Naive thymus-derived CD4-positive, alpha-beta T cell (primary cell): Measurements from ENCODE around the gene ADGRD1. TPM values are rescaled to one million over a fixed set of nuclear protein-coding genes. Genes with fewer than 3 reads are reported as not detected.

Experiments used
- ATAC-seq: fragments of 150-1000 bp; cut with Tn5 transposase; 2 replicates; pipeline ENCODE4 v1.10.0; 2021; ENCODE audit warnings: mild to moderate bottlenecking, moderate library complexity
- CTCF ChIA-PET: fragments of 350-600 bp; sonication (Branson Sonifier 250); formaldehyde crosslinking; loops from one replicate; lab custom pipeline; 2021; ENCODE audit warnings: antibody characterized with exemption; lab: Charles Lee
- POLR2A ChIA-PET: fragments of 350-600 bp; sonication (Branson Sonifier 250); formaldehyde crosslinking; loops from one replicate; lab custom pipeline; 2021; ENCODE audit warnings: antibody characterized with exemption, inconsistent platforms; lab: Charles Lee
- DNase-seq, 9 donors: peaks; one replicate each; pipeline versions ENCODE4 v3.0.0 to v3.0.0-alpha.2; 2020 to 2022; ENCODE audit warnings: mixed read lengths in 1 of 9
- H3K27ac ChIP-seq: one replicate; pipeline ENCODE4 v1.7.0; 2013; ENCODE audit warnings: mild to moderate bottlenecking, low read depth, low read length, moderate library complexity
- H3K27me3 ChIP-seq, 2 donors: one replicate each; pipeline ENCODE4 v1.7.0; 2013; ENCODE audit warnings: low read length in 2 of 2, mild to moderate bottlenecking in 2 of 2, moderate library complexity in 2 of 2; ENCODE audit not compliant: control insufficient read depth in 2 of 2, insufficient read depth in 2 of 2
- H3K36me3 ChIP-seq, 3 experiments: 1 replicate in 2 of 3; 2 replicates in 1 of 3; pipeline ENCODE4 v1.7.0; 2013; ENCODE audit warnings: low read length in 3 of 3, mild to moderate bottlenecking in 3 of 3, moderate library complexity in 1 of 3; ENCODE audit not compliant: insufficient read depth in 3 of 3, control insufficient read depth in 2 of 3
- H3K4me1 ChIP-seq, 2 donors: one replicate each; pipeline ENCODE4 v1.7.0; 2013; ENCODE audit warnings: low read length in 2 of 2, mild to moderate bottlenecking in 2 of 2, moderate library complexity in 1 of 2; ENCODE audit not compliant: control insufficient read depth in 2 of 2, insufficient read depth in 2 of 2
- H3K4me3 ChIP-seq: 2 replicates; pipeline ENCODE4 v1.7.0; 2013; ENCODE audit warnings: mild to moderate bottlenecking, low read length
- H3K9me3 ChIP-seq, 3 experiments: 1 replicate in 2 of 3; 2 replicates in 1 of 3; pipeline ENCODE4 v1.7.0; 2013; ENCODE audit warnings: low read length in 3 of 3; ENCODE audit not compliant: control insufficient read depth in 2 of 3
- H3K27ac Mint-ChIP-seq, 9 donors: one replicate each; pipeline ENCODE4 v1.8.0; 2020 to 2022; ENCODE audit warnings: mixed read lengths in 9 of 9, mild to moderate bottlenecking in 8 of 9, moderate library complexity in 5 of 9, inconsistent platforms in 2 of 9
- H3K27me3 Mint-ChIP-seq, 5 donors: one replicate each; pipeline ENCODE4 v1.8.0; 2021 to 2022; ENCODE audit warnings: mixed read lengths in 5 of 5, mild to moderate bottlenecking in 1 of 5
- H3K36me3 Mint-ChIP-seq, 5 donors: one replicate each; pipeline ENCODE4 v1.8.0; 2020 to 2022; ENCODE audit warnings: mixed read lengths in 5 of 5, mild to moderate bottlenecking in 3 of 5, inconsistent platforms in 1 of 5
- H3K4me1 Mint-ChIP-seq, 7 donors: one replicate each; pipeline ENCODE4 v1.8.0; 2020 to 2022; ENCODE audit warnings: mixed read lengths in 7 of 7, mild to moderate bottlenecking in 3 of 7, inconsistent platforms in 1 of 7
- H3K4me3 Mint-ChIP-seq, 10 donors: one replicate each; pipeline ENCODE4 v1.8.0; 2020 to 2022; ENCODE audit warnings: mild to moderate bottlenecking in 10 of 10, mixed read lengths in 10 of 10, moderate library complexity in 6 of 10, inconsistent platforms in 2 of 10
- H3K9me3 Mint-ChIP-seq, 11 donors: one replicate each; pipeline ENCODE4 v1.8.0; 2020 to 2022; ENCODE audit warnings: mixed read lengths in 11 of 11, mild to moderate bottlenecking in 4 of 11, inconsistent platforms in 1 of 11, moderate library complexity in 1 of 11
- intact Hi-C, 2 donors: fragments of 100-400 bp; cut with micrococcal nuclease; formaldehyde crosslinking; loops; one replicate each; pipeline ENCODE4 v1.15.1; 2023
- polyA plus RNA-seq, 2 donors: library from polyadenylated mRNA; unstranded; fragments of 300-500 nt; fragmentation: Illumina TruSeq; gene quantifications; one replicate each; pipeline ENCODE4 v1.2.3, GENCODE V29; 2021
- total RNA-seq, 6 experiments: library from RNA in 5 of 6; stranded (reverse) in 5 of 6; gene quantifications; 1 replicate in 5 of 6; 2 replicates in 1 of 6; pipeline ENCODE4 v1.2.3 and lab custom pipeline; 2021 to 2026

Gene ADGRD1
- total and polyA plus RNA-seq, 7 experiments from 2014 or later, result 0.41 to 11.9 (median 1.6) TPM; not detected in 4

- ATAC-seq, result no peak
- Mint-ChIP-seq H3K9me3 (no peaks in the 10 kb centered on the region), H3K27ac (no peak overlapping the region), H3K36me3 (no peaks in the 10 kb centered on the region), H3K4me1 (peaks cover 0 to 8% (median 0%) of the 10 kb centered on the region in 7 donors), H3K27me3 (peaks cover 3 to 17% (median 9%) of the 10 kb centered on the region in 5 donors), H3K4me3 (no peak overlapping the region)
- POLR2A ChIA-PET, result no interaction called here
- no peaks in the 10 kb centered on the region for H3K36me3 ChIP-seq
- H3K4me1 ChIP-seq, result no peaks in the 10 kb centered on the region
- H3K27ac ChIP-seq, result no peak overlapping the region
- H3K27me3 ChIP-seq, result no peaks in the 10 kb centered on the region
- CTCF ChIA-PET, result no interaction called here
- DNase-seq, result no peak
- no peak overlapping the region for H3K4me3 ChIP-seq
- H3K9me3 ChIP-seq, result no peaks in the 10 kb centered on the region
- intact Hi-C loops, result no loop called here
Observed at GRCh38 chr12:131052929-131053328, 99.2 kb downstream of the ADGRD1 start.

- ATAC-seq (no peak), DNase-seq (no peak)
- Histone ChIP-seq H3K4me1 (no peaks in the 10 kb centered on the region), H3K4me3 (no peak overlapping the region), H3K36me3 (no peaks in the 10 kb centered on the region), H3K27me3 (no peaks in the 10 kb centered on the region), H3K9me3 (no peaks in the 10 kb centered on the region), H3K27ac (no peak overlapping the region)
- Mint-ChIP-seq H3K4me1 (peaks cover 0 to 8% (median 0%) of the 10 kb centered on the region in 7 donors), H3K4me3 (no peak overlapping the region), H3K27me3 (peaks cover 6 to 23% (median 13%) of the 10 kb centered on the region in 5 donors), H3K27ac (no peak overlapping the region), H3K36me3 (no peaks in the 10 kb centered on the region), H3K9me3 (no peaks in the 10 kb centered on the region)
- ChIA-PET CTCF (no interaction called here), POLR2A (no interaction called here)
- intact Hi-C loops, result no loop called here
Observed at GRCh38 chr12:131053567-131053966, 99.9 kb downstream of the ADGRD1 start.

DNA sequence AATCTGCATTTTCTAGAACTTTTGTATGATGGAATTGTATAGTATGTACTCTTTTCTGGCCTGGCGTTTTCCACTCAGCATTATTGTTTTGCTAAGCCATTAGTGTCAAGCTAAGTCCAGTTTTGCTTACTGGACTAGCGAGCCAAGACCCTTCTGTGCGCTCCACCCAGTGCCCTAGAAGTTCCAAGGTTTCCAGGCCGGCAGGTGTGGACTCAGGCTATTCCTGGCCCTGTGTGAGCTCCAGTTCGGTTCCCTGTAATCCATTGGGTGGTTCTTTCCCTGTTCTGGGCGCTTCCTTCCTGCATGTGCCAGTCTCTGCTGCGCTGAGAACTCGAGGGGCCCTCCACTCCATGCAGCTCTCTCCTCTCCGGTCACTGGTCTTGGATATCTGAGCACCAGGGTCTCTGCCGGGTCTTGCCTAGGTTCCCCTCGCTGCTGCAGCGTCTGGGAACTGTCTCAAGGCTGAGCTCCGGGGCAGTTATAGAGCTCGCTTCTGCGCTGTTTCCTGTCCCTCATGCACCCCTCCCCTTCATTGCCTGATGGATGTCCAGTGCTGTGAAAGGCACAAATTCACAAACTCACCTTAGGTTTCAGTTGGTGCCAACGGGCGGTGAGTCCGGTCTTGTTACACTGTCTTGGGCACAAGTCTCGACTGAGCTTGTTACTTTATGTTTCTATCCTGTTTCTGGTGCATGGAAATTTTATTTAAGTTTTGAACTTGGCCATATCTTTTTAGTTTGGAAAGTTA lies 100.8 kb downstream of the ADGRD1 start:
- Mint-ChIP-seq H3K27me3 (peaks cover 11 to 27% (median 13%) of the 10 kb centered on the region in 5 donors), H3K4me1 (peaks cover 0 to 8% (median 0%) of the 10 kb centered on the region in 7 donors), H3K27ac (no peak overlapping the region), H3K4me3 (no peak overlapping the region), H3K9me3 (no peaks in the 10 kb centered on the region), H3K36me3 (no peaks in the 10 kb centered on the region)
- H3K27ac ChIP-seq, result no peak overlapping the region
- ChIA-PET POLR2A (no interaction called here), CTCF (no interaction called here)
- ATAC-seq, result no peak
- intact Hi-C loops, result no loop called here
- no peaks in the 10 kb centered on the region for H3K9me3 ChIP-seq
- H3K27me3 ChIP-seq, result no peaks in the 10 kb centered on the region
- no peak overlapping the region for H3K4me3 ChIP-seq
- no peaks in the 10 kb centered on the region for H3K4me1 ChIP-seq
- no peaks in the 10 kb centered on the region for H3K36me3 ChIP-seq
- no peak for DNase-seq

DNA sequence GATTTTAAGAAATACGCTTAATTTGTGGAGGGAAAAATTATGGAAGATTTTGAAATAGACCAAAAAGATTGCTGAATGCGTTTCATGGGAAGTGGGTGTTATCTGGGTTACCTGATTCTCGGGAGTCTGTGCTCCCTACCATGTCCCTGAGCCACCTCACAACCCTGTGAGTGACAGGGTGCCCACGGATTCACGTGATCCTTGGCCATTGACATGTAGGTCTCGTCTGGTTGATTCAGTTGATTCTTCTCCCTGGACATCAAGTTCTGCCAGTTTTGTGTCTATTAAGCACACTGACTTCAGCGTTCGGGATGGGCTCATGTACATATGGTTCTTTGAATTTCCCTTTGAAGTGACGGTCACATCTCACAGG lies 101.4 kb downstream of the ADGRD1 start:
- Histone ChIP-seq H3K36me3 (no peaks in the 10 kb centered on the region), H3K9me3 (no peaks in the 10 kb centered on the region), H3K4me1 (no peaks in the 10 kb centered on the region), H3K27me3 (no peaks in the 10 kb centered on the region), H3K27ac (no peak overlapping the region), H3K4me3 (no peak overlapping the region)
- Mint-ChIP-seq H3K27ac (no peak overlapping the region), H3K4me1 (peaks cover 0 to 8% (median 0%) of the 10 kb centered on the region in 7 donors), H3K36me3 (no peaks in the 10 kb centered on the region), H3K4me3 (no peak overlapping the region), H3K27me3 (peaks cover 11 to 27% (median 13%) of the 10 kb centered on the region in 5 donors), H3K9me3 (no peaks in the 10 kb centered on the region)
- intact Hi-C loops, result no loop called here
- DNase-seq, result no peak
- ChIA-PET CTCF (no interaction called here), POLR2A (no interaction called here)
- no peak for ATAC-seq

GRCh38 chr12:131055596-131056233 lies 102.0 kb downstream of the ADGRD1 start:
- H3K4me3 ChIP-seq, result no peak overlapping the region
- no peak for ATAC-seq
- no peak for DNase-seq
- intact Hi-C loops, result no loop called here
- no peaks in the 10 kb centered on the region for H3K36me3 ChIP-seq
- Mint-ChIP-seq H3K4me1 (peaks cover 0 to 8% (median 0%) of the 10 kb centered on the region in 7 donors), H3K9me3 (no peaks in the 10 kb centered on the region), H3K36me3 (no peaks in the 10 kb centered on the region), H3K4me3 (no peak overlapping the region), H3K27me3 (peaks cover 11 to 29% (median 13%) of the 10 kb centered on the region in 5 donors), H3K27ac (no peak overlapping the region)
- H3K27me3 ChIP-seq, result no peaks in the 10 kb centered on the region
- CTCF ChIA-PET, result no interaction called here
- POLR2A ChIA-PET, result no interaction called here
- H3K4me1 ChIP-seq, result no peaks in the 10 kb centered on the region
- H3K27ac ChIP-seq, result no peak overlapping the region
- no peaks in the 10 kb centered on the region for H3K9me3 ChIP-seq

- ChIA-PET POLR2A (no interaction called here), CTCF (no interaction called here)
- Mint-ChIP-seq H3K4me3 (no peak overlapping the region), H3K27ac (no peak overlapping the region), H3K4me1 (peaks cover 0 to 8% (median 0%) of the 10 kb centered on the region in 7 donors), H3K9me3 (no peaks in the 10 kb centered on the region), H3K27me3 (peaks cover 11 to 34% (median 18%) of the 10 kb centered on the region in 5 donors), H3K36me3 (no peaks in the 10 kb centered on the region)
- intact Hi-C loops, result no loop called here
- H3K4me3 ChIP-seq, result no peak overlapping the region
- H3K36me3 ChIP-seq, result no peaks in the 10 kb centered on the region
- ATAC-seq (no peak), DNase-seq (no peak)
- H3K9me3 ChIP-seq, result no peaks in the 10 kb centered on the region
- H3K27me3 ChIP-seq, result no peaks in the 10 kb centered on the region
- H3K27ac ChIP-seq, result no peak overlapping the region
- no peaks in the 10 kb centered on the region for H3K4me1 ChIP-seq
Observed at GRCh38 chr12:131056626-131057025, 102.9 kb downstream of the ADGRD1 start.
